CD4-positive, CD25-positive, alpha-beta regulatory T cell (primary cell): ENCODE measurements around the gene RTTN. TPM values are rescaled to one million over a fixed set of nuclear protein-coding genes. Genes with fewer than 3 reads are reported as not detected.

Source experiments
- ATAC-seq, 2 donors: fragments of 150-1000 bp; cut with Tn5 transposase; one replicate each; pipeline ENCODE4 v1.10.0; 2021; ENCODE audit warnings: low read depth in 2 of 2, moderate number of reproducible peaks in 2 of 2, moderate library complexity in 1 of 2
- DNase-seq, 3 donors: peaks; one replicate each; pipeline versions ENCODE4 v3.0.0 to v3.0.0-alpha.2; 2012 to 2022; ENCODE audit warnings: mixed read lengths in 1 of 3
- H3K27ac ChIP-seq: one replicate; pipeline ENCODE4 v1.7.0; 2013; ENCODE audit warnings: mild to moderate bottlenecking, low read length; ENCODE audit not compliant: insufficient read depth, poor library complexity, severe bottlenecking
- H3K27me3 ChIP-seq: one replicate; pipeline ENCODE4 v1.7.0; 2013; ENCODE audit warnings: low read length; ENCODE audit not compliant: control insufficient read depth, insufficient read depth
- H3K36me3 ChIP-seq: one replicate; pipeline ENCODE4 v1.7.0; 2013; ENCODE audit warnings: mild to moderate bottlenecking, low read length, moderate library complexity; ENCODE audit not compliant: control insufficient read depth, insufficient read depth
- H3K4me1 ChIP-seq: 2 replicates; pipeline ENCODE4 v1.7.0; 2013; ENCODE audit warnings: mild to moderate bottlenecking, low read length; ENCODE audit not compliant: insufficient read depth, control insufficient read depth, poor library complexity, severe bottlenecking
- H3K4me3 ChIP-seq: one replicate; pipeline ENCODE4 v1.7.0; 2013; ENCODE audit warnings: low read depth, mild to moderate bottlenecking, low read length, moderate library complexity
- H3K9me3 ChIP-seq, 2 experiments: 1 replicate in 1 of 2; 2 replicates in 1 of 2; pipeline ENCODE4 v1.7.0; 2013; ENCODE audit warnings: low read length in 2 of 2, mild to moderate bottlenecking in 1 of 2, moderate library complexity in 1 of 2; ENCODE audit not compliant: control insufficient read depth in 2 of 2
- H3K27ac Mint-ChIP-seq, 3 donors: one replicate each; pipeline ENCODE4 v1.8.0; 2020 to 2022; ENCODE audit warnings: mild to moderate bottlenecking in 3 of 3, mixed read lengths in 3 of 3, moderate library complexity in 2 of 3
- H3K27me3 Mint-ChIP-seq: one replicate; pipeline ENCODE4 v1.8.0; 2022; ENCODE audit warnings: mild to moderate bottlenecking, mixed read lengths
- H3K36me3 Mint-ChIP-seq: one replicate; pipeline ENCODE4 v1.8.0; 2020; ENCODE audit warnings: mixed read lengths
- H3K4me1 Mint-ChIP-seq, 4 donors: one replicate each; pipeline ENCODE4 v1.8.0; 2020 to 2022; ENCODE audit warnings: mixed read lengths in 4 of 4, mild to moderate bottlenecking in 1 of 4
- H3K4me3 Mint-ChIP-seq, 4 donors: one replicate each; pipeline ENCODE4 v1.8.0; 2020 to 2022; ENCODE audit warnings: mild to moderate bottlenecking in 4 of 4, mixed read lengths in 4 of 4, moderate library complexity in 3 of 4
- H3K9me3 Mint-ChIP-seq, 7 donors: one replicate each; pipeline ENCODE4 v1.8.0; 2020 to 2022; ENCODE audit warnings: mixed read lengths in 7 of 7, mild to moderate bottlenecking in 3 of 7, moderate library complexity in 2 of 7
- polyA plus RNA-seq, 4 donors: library from polyadenylated mRNA; unstranded; fragments of 300-500 nt; fragmentation: Illumina TruSeq; gene quantifications; one replicate each; pipeline ENCODE4 v1.2.3, GENCODE V29; 2021
- total RNA-seq: library from RNA; stranded (reverse); gene quantifications from one replicate; pipeline ENCODE4 v1.2.3, GENCODE V29; 2022

Gene RTTN
- total and polyA plus RNA-seq, 5 donors from 2014 or later: 3.2 to 36.4 (median 4.8) TPM

DNA sequence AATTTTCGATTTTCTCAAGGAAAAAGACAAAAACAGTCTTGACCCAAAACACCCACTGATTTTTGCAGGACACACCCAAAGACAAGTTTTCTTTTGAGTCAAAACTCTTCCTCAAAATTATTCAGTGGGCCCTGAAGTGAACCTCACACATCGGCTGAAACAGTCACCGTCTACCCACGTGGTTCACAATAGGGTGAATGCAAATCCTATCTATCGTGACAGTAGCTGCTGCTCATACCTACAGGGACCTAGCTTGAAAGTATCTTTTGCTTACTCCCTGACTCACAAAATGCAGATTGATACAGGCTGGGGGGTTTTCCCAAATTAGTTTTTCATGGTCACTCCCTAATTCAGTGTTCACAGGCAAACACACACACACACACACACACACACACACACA lies 247.1 kb downstream of the RTTN start:
- Histone ChIP-seq H3K27me3 (no peaks in the 10 kb centered on the region), H3K9me3 (no peaks in the 10 kb centered on the region), H3K27ac (no peak overlapping the region), H3K4me1 (peaks cover 30% of the 10 kb centered on the region), H3K36me3 (no peaks in the 10 kb centered on the region), H3K4me3 (peak overlapping the region; percentile 51)
- Mint-ChIP-seq H3K9me3 (no peaks in the 10 kb centered on the region), H3K4me1 (peaks cover 15 to 24% (median 19%) of the 10 kb centered on the region in 4 donors), H3K27ac (peak overlapping the region in 1 of 3 donors; percentile 10), H3K4me3 (no peak overlapping the region), H3K27me3 (peaks cover 4% of the 10 kb centered on the region), H3K36me3 (no peaks in the 10 kb centered on the region)
- DNase-seq: no peak
- ATAC-seq: no peak

DNA sequence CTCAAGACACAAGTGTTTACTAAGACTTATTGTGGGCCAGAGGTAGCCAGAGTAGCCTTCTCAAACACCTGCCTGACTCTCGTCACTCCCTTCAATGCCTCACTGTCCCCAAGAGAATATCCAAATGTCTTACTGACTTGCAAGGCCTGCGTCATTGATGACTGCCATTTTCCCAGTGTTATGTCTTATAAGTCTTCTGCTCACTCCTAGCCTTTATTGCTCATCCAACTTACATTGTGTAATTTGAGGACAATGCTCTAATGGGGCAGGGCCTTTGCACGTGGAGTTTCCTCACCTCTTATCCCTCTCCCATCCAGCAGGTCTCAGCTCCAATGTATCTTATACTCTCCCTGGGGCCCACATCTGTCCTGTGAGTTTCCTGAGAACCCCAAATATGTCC lies 247.7 kb downstream of the RTTN start:
- DNase-seq (no peak), ATAC-seq (no peak)
- Histone ChIP-seq H3K27me3 (no peaks in the 10 kb centered on the region), H3K4me1 (peaks cover 30% of the 10 kb centered on the region), H3K4me3 (peak overlapping the region; percentile 85), H3K9me3 (no peaks in the 10 kb centered on the region), H3K27ac (no peak overlapping the region), H3K36me3 (no peaks in the 10 kb centered on the region)
- H3K4me3 Mint-ChIP-seq: peak overlapping the region in 2 of 4 donors; percentile 4 to 13
- no peaks in the 10 kb centered on the region for H3K27me3 Mint-ChIP-seq
- H3K9me3 Mint-ChIP-seq: no peaks in the 10 kb centered on the region
- peaks cover 15 to 24% (median 20%) of the 10 kb centered on the region in 4 donors for H3K4me1 Mint-ChIP-seq
- H3K27ac Mint-ChIP-seq: peak overlapping the region in 1 of 3 donors; percentile 48
- no peaks in the 10 kb centered on the region for H3K36me3 Mint-ChIP-seq

DNA sequence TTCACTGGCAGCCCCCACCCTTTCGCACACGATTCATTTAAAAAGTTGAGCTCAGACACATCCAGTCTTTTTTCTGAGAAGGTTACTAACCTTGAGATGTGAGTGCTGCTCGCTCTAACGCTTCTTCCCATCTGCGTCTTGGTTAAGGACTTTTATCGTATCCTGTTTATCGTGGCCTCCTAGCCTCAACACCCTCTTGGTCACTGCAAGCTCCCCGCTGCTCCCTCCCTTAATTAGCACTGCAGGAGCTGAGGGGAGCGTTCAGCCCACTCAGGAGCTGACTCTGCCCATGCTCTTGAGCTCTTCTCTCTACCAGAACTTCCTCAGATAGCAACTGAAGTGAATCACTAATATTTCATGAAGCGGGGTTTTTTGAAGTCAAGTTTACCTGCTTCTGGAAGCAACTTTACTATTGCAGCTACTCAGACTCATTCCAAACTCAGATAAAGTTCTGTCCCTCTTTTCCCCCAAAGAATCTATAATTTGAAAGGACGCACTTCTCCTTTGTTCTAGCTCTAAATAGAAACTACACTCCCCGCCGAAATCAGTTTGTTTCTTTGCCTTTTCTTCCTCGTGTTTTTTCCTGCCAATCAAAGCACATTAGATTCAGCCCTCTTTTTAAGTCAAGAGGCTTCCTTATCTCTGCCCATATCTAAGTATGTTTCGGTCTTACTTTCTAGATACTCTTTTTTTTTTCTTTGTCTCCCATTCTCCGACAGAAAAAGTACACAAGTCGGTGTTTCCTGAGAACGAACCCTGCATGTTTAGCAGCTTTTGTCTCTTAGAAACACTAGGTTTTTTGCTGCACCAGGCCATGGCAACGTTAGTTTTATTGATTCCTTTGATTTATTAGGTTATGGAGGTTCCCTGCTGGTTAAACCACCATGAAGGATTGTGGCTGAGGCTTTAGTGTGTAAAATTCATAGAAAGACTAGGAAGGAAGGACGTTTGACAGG lies 248.5 kb downstream of the RTTN start:
- peaks cover 30% of the 10 kb centered on the region for H3K4me1 ChIP-seq
- Mint-ChIP-seq H3K4me1 (peaks cover 16 to 24% (median 20%) of the 10 kb centered on the region in 4 donors), H3K27me3 (no peaks in the 10 kb centered on the region), H3K36me3 (no peaks in the 10 kb centered on the region), H3K27ac (no peak overlapping the region), H3K9me3 (peaks cover 0 to 2% (median 0%) of the 10 kb centered on the region in 7 donors), H3K4me3 (no peak overlapping the region)
- H3K27ac ChIP-seq: peak overlapping the region; percentile 44
- DNase-seq: peak in 1 of 3 donors; percentile 47
- peak overlapping the region; percentile 85 for H3K4me3 ChIP-seq
- no peaks in the 10 kb centered on the region for H3K36me3 ChIP-seq
- ATAC-seq: peak; percentile 29 to 49
- H3K27me3 ChIP-seq: no peaks in the 10 kb centered on the region
- no peaks in the 10 kb centered on the region for H3K9me3 ChIP-seq

DNA sequence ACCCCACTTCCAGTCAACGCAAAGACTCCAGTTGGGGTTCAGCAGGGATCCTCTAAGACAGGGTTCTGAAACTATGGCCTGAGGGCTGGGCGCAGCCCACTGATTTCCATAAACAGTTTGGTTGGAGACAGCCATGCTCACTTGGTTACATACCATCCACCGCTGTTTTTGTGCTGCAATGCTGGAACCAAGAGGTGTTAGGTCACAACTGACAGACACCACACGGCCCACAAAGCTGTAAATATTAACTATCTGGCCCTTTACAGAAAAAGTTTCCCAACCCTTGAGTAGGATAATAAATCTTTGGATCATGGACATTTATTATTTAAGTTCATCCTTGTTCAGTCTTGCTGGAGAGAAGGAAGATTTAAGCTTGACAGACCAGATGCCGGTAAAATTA lies 249.4 kb downstream of the RTTN start:
- no peaks in the 10 kb centered on the region for H3K36me3 ChIP-seq
- H3K27me3 ChIP-seq: no peaks in the 10 kb centered on the region
- H3K9me3 ChIP-seq: no peaks in the 10 kb centered on the region
- peak overlapping the region; percentile 85 for H3K4me3 ChIP-seq
- DNase-seq (no peak), ATAC-seq (no peak)
- Mint-ChIP-seq H3K36me3 (no peaks in the 10 kb centered on the region), H3K4me1 (peaks cover 18 to 27% (median 22%) of the 10 kb centered on the region in 4 donors), H3K9me3 (peaks cover 0 to 3% (median 0%) of the 10 kb centered on the region in 7 donors), H3K27ac (no peak overlapping the region), H3K27me3 (no peaks in the 10 kb centered on the region), H3K4me3 (no peak overlapping the region)
- H3K27ac ChIP-seq: peak overlapping the region; percentile 44
- peaks cover 30% of the 10 kb centered on the region for H3K4me1 ChIP-seq

DNA sequence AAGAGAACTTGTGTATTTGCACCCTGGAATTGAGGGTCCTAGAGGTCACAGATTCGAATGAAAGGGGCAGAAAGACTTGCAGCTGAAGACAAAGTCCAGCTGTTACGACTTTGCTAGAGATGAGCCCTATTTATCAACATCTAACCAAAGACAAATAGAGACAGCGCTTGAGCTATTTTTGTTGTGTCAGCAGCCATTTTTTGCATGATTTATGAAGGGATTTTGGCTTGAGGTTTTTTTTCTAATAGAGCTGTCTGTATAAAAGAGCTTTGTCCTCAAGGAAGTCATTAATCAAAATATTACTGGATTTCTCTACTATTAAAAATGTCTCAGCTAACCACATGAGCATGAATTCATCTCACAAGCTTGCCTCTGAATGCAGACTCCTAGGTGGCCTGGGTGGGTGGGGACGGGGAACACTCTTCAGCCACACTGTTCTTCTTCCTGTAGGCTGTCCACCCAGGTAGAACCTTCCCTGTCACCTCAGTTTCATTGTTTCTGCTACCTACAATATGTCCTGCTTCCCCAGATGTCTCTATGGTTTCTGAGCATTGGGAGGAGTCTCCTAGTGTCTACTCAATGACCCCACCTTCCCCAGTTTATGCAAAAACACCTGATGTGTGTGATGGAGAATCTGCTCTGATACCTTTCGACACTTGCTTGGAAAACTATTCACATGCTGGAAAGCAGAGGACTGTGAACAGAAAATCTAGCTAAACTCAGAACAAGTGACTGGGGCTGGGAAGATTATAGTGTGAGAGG lies 250.6 kb downstream of the RTTN start:
- peak overlapping the region; percentile 75 to 79 (median 76) for H3K27ac Mint-ChIP-seq
- Histone ChIP-seq H3K4me3 (peak overlapping the region; percentile 71), H3K9me3 (no peaks in the 10 kb centered on the region), H3K36me3 (no peaks in the 10 kb centered on the region), H3K4me1 (peaks cover 30% of the 10 kb centered on the region), H3K27me3 (no peaks in the 10 kb centered on the region), H3K27ac (peak overlapping the region; percentile 26)
- no peaks in the 10 kb centered on the region for H3K27me3 Mint-ChIP-seq
- peak overlapping the region in 3 of 4 donors; percentile 39 to 84 (median 70) for H3K4me3 Mint-ChIP-seq
- DNase-seq (no peak), ATAC-seq (no peak)
- peaks cover 18 to 27% (median 20%) of the 10 kb centered on the region in 4 donors for H3K4me1 Mint-ChIP-seq
- H3K9me3 Mint-ChIP-seq: peaks cover 0 to 3% (median 0%) of the 10 kb centered on the region in 7 donors
- no peaks in the 10 kb centered on the region for H3K36me3 Mint-ChIP-seq

DNA sequence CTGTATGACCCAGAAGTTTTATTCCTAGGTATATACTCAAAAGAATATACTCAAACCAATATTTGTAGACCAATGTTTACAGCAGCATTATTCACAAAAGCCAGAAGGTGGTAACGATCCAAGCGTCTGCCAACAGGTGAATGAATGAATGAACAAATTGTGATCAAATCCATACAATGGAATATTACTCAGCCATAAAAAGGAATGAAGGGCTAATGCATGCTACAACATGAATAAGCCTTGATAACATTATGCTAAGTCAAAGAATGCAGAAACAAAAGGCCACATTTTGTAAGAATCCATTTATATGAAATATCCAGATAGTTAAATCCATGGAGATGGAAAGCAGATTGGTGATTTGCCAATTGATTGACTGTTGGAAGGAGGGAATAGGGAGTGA lies 252.3 kb downstream of the RTTN start:
- Mint-ChIP-seq H3K4me3 (peak overlapping the region in 1 of 4 donors; percentile 15), H3K36me3 (no peaks in the 10 kb centered on the region), H3K9me3 (peaks cover 0 to 3% (median 0%) of the 10 kb centered on the region in 7 donors), H3K4me1 (peaks cover 8 to 22% (median 14%) of the 10 kb centered on the region in 4 donors), H3K27me3 (no peaks in the 10 kb centered on the region), H3K27ac (peak overlapping the region in 1 of 3 donors; percentile 33)
- H3K4me3 ChIP-seq: no peak overlapping the region
- DNase-seq (no peak), ATAC-seq (no peak)
- no peak overlapping the region for H3K27ac ChIP-seq
- H3K36me3 ChIP-seq: no peaks in the 10 kb centered on the region
- peaks cover 31% of the 10 kb centered on the region for H3K4me1 ChIP-seq
- no peaks in the 10 kb centered on the region for H3K27me3 ChIP-seq
- H3K9me3 ChIP-seq: no peaks in the 10 kb centered on the region
